Muscle of back (tissue), 11 donors: ENCODE data around the gene ATRIP. TPM values are rescaled to one million over a fixed set of nuclear protein-coding genes. Genes with fewer than 3 reads are reported as not detected.

Experiments
- DNase-seq, 3 donors: peaks; one replicate each; pipeline versions ENCODE4 v3.0.0 to v3.0.0-alpha.2; 2013
- polyA plus RNA-seq, 10 donors: library from polyadenylated mRNA; unstranded; fragments of 120-200 nt; gene quantifications; one replicate each; pipeline ENCODE4 v1.2.1, GENCODE V29; 2013; ENCODE audit not compliant: insufficient read length in 10 of 10

The ATRIP gene
- polyA plus RNA-seq, 10 donors = 6.4 to 9.8 (median 7.9) TPM

- no peak for DNase-seq
Observed at GRCh38 chr3:48409291-48410201, 37.0 kb upstream of the ATRIP start.

- no peak for DNase-seq
Observed at GRCh38 chr3:48410205-48411040, 36.1 kb upstream of the ATRIP start.

- no peak for DNase-seq
Observed at GRCh38 chr3:48411041-48411588, 35.4 kb upstream of the ATRIP start.

DNA sequence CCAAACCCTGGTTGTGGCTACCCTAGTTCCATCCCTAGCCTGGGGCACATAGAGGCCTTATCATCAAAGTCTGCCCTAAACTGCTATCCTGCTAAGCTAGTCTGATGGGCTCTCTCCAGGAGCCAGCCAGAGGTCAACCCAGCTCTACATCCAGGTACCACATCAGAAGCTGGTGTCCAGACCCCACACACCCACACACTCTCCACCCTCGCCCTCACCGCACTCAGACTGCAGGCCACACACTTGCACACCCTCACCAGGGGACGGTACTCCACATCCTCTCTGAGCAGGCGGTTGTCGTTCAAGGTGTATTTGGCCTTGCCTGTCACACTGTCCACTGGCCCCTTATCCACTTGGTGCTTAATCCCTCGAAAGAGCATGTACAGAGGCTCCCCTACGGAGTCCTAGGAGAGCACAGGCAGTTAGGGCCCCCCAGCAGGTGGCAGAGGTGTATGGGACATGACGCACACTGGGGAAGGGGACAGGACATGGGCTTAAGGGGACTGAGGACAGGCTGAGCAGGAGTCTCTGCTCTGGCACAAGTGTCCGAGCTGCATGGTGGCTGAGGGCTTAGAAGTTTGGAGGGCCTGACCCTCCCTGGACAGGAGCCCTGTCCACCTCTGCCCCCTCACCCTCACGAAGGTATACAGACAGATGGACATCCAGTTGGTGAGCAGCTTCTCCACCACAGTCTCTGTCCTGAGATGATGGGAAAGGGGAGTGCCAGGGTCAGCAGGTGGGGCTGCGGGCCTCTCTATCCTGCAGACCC, 34.7 kb upstream of the ATRIP start:
- no peak for DNase-seq

DNA sequence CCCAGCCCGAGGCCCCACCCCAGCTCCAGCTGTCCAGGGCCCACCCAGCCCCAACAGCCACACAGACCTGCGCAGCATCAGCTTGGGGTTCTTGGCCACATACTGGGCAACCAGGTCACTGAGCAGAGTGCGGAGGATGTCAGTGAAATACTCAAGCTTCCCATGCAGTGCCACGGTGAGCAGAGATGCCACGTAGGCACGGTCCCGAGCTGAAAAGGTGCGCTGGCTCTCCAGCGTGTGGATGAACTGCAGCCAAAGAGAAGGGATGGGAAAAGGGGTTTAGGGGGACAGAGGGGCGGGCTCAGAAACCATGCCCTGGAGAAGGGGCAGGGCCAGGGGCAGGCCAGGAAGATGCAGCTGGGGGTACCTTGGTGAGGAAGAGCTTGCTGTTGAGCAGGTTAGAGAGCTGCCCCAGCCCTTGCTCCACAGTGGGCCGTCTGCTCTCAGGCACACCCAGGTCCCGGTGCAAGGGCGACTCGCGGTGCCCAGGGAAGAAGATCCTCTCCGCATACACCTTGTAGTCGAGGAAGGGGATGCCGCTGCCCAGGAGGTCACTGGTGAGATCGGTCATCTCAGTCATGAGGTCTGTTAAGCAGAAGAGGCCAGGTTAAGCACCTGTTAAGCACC, 34.0 kb upstream of the ATRIP start:
- DNase-seq = no peak

DNA sequence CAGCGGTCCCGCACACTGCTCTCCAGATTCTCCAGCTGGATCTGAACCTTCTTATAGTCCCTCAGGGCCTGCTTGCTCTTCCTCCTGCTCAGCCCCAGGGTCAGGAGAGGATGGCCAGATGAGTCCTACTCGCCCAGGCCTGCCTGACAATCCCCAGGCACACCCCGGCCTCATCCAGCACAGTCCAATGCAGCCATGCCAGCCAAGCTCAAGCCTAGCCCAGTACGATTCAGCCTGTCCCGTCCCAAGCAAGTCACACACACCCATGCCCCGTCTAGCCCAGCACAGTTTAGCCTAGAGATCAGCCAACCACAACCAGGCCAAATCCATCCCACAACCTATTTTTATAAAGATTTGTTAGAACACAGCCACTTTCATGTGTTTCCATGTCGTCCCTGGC, 33.5 kb upstream of the ATRIP start:
- no peak for DNase-seq

DNA sequence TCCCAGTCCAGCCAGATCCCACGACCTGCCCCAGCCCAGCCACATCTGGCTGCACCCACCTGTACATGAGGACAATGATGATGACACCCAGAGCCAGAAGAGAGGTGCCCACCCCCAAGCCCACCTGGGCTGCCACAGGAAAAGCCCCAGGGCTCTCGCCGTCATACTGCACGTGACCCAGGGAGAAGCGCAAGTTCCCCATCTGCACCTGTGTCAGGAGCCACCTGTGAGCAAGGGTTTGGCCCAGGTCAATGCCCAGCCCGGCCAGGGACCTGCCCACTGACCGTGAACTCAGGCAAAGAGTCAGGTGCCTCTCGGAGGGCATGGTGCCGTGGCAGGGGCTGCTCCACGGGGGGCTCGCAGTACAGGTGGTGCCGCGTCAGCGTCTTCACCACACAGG, 32.9 kb upstream of the ATRIP start:
- DNase-seq = no peak

- no peak for DNase-seq
Observed at GRCh38 chr3:48414376-48415250, 31.9 kb upstream of the ATRIP start.

DNA sequence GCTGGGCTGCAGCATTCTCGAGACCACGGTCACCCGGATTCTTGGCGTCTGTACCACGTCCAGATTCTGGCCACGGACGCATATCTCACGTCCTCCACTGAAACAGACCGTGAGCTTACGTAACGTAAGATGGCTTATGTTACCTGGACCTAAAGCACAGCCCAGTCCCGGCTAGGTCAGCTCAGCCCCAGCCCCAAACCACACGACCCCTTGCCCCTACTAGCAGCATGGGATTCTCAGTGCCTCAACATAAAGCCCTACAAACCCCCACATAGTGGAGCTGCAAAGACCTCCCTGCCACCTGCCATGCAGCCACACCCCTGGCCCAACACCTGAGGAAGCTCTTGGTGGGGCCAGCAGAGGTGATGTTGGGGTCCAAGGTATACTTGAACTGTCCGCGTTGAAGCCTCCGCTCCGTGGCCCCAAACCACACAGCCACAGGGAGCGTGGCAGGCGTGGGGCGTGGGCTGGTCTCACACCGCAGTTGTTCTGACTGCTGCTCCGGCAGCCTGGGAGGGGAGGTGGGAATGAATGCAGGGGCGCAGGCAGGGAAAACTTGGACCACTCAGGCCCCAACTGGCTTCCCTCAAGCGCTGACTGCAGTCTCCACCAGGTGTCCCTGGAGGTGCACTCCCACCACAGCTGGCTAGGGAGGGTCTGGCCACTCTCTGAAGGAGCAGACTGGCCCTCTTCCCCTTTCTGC, 31.1 kb upstream of the ATRIP start:
- no peak for DNase-seq

DNA sequence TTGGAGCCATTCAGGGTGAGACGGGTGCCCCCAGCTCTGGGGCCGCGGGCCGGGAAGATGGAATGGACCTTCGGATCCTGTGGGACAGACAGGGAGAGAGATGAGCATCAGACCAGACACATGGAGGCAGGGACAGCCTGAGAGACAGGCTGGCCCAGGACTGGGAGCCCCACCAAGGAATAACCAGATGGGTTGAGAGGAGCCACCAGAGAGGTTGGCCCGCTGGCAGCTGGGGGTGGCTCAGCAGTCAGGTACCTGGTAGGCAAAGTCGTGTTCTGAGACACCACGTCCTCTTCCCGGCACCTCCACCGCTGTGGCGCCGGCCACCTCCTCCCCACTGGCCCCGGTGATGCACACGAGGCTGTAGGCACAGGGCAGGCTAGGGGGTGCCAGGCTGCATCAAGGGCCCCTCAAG, 30.4 kb upstream of the ATRIP start:
- no peak for DNase-seq

DNA sequence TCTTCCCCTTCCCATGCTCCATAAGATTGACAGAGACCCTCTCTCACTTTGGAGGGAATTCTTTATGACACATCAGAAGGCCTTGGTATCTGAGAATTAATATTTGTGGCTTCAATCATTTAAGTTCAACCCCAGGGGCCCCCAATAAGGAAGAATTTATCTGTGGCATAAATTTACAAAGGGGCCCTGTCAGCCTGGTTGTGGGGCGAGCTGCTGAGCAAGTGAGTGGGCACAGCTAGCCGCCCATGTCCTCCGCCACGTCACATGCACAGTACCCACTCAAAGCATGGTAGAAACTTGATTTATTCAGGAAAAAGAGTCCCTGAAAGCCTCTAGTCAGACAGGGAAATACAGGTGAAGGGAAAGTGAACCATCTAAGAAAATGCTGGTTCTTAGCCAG, 30.0 kb upstream of the ATRIP start:
- DNase-seq = no peak

DNA sequence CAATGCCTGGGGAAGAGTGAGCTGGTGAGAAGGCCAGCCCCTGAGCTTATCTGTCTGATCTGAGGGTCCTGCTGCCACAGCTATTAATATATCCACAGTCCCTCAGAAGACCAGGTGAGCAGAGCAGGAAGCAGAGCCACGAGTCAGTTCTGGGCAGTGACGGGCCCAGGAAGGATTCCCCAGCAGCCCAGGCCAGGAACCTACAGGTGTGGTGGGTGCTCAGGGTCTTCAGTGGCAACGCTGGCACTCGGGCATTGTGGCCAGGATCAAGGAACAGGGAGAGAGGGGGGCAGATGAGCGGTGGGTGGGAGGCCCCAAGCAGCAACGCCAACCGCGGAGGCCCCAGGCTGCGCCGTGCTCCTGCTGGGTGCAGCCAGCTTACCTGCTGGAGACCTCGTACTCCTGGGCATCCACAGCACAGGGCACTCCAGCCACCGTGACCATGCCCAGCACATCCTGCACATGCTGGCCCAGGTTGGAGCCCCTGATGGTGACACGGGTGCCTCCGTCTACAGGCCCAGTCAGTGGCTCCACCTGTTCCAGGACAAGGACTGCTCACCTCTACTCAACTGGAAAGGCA, 28.9 kb upstream of the ATRIP start:
- DNase-seq = no peak

GRCh38 chr3:48418140-48418539, 28.4 kb upstream of the ATRIP start:
- no peak for DNase-seq

- DNase-seq = no peak
Observed at GRCh38 chr3:48418651-48419050, 27.9 kb upstream of the ATRIP start.

- DNase-seq = no peak
Observed at GRCh38 chr3:48419149-48419548, 27.4 kb upstream of the ATRIP start.

- no peak for DNase-seq
Observed at GRCh38 chr3:48419597-48419996, 26.9 kb upstream of the ATRIP start.

GRCh38 chr3:48420561-48420960, 26.0 kb upstream of the ATRIP start:
- no peak for DNase-seq

DNA sequence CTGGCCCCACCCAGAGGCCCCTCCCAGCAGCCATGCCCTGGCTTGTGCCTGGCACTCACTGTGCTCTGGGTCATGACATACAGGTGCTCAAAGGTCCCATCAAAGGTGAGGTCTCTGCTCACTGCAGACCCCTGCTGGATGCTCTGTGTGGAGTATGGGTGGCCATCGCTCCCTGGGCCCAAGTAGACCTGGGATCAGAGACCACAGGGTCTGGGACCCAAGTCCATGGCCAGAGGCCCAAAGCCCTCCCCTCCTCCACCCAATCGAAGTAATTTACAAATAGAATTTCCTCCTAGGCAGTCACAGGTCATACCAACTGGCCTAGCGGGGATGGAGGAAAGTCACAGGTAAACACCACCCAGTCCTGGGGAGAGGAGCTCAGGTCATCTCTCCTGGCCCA, 24.3 kb upstream of the ATRIP start:
- no peak for DNase-seq

DNA sequence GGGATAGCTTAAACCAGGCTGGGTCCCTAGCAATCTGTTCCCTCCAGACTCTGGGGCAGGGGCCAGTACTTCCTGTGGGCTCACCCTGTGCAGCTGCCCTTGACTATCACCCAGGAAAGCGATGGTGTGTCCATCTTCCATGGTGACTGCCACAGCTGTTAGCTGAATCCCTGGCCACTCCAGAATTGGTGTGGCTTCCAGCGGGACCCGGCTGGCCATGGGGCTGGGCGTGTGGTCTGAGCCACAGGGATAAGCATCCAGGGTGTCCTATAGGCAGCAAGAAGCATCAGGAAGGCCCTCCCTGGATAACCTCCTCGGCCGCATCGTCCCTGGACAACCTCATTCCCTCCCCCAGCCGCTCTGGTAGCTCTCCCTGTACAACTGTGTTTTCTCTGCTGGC, 23.9 kb upstream of the ATRIP start:
- DNase-seq = no peak
